Cortex of kidney (tissue), 1 donor: ENCODE measurements around the gene IFT27.

Source experiments
- DNase-seq: peaks from one replicate; lab custom pipeline; 2025; lab: John Stamatoyannopoulos, UW

Gene IFT27, protein sequence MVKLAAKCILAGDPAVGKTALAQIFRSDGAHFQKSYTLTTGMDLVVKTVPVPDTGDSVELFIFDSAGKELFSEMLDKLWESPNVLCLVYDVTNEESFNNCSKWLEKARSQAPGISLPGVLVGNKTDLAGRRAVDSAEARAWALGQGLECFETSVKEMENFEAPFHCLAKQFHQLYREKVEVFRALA

DNA sequence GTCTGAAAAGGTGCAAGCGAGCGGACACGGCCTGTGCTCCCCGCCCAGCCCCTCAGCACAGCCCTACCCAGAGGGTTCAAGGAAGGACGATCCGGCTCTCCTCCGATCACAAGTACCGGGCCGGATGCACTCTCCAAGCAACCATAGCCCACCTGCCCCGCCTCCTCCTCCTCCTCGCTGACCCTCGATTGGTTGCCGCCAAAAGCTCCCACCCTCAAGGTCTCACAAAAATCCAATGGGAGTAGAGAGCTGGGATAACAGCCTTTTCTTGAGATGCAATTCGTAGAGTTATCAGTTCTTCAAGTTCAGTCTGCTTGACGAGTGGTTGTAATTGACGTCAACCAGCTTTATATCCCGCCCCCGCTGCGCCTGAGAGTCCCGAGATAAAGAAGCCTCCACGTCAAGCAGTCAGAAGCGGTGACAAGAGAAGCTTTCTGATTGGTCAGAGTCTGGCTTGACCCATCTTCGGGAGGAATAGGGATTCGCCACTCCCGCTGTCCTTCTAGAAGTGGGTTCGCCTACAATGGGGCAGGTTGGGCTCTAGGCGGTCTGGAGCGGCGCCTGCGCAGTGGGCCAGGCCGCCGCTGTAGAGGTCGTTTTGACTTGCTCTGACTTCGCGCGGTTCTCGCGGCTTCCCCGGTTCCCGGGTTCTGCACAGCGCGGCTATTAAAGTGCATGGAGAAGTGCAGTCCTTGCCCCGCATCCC lies at the start of gene IFT27:
Gene IFT27 (minus strand): TSS at position 156 of the 706 bp plus-strand sequence. CDS start 412 bp downstream, outside the sequence.
- DNase-seq, result peak; percentile 66

DNA sequence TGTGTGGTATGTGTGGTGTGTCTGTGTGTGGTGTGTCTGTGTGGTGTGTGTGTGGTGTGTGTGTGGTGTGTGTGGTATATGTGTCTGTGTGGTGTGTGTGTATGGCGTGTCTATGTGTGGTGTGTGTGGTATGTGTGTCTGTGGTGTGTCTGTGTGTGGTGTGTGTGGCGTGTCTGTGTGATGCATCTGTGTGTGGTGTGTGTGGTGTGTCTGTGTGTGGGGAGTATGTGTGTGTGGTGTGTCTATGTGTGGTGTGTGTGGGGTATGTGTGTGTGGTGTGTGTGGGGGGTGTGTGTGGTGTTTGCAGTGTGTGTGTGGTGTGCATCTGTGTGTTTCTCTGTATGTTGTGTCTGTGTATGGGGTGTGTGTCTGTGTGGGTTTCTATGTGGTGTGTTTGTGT lies 48.7 kb upstream of the IFT27 start:
- no peak for DNase-seq

DNA sequence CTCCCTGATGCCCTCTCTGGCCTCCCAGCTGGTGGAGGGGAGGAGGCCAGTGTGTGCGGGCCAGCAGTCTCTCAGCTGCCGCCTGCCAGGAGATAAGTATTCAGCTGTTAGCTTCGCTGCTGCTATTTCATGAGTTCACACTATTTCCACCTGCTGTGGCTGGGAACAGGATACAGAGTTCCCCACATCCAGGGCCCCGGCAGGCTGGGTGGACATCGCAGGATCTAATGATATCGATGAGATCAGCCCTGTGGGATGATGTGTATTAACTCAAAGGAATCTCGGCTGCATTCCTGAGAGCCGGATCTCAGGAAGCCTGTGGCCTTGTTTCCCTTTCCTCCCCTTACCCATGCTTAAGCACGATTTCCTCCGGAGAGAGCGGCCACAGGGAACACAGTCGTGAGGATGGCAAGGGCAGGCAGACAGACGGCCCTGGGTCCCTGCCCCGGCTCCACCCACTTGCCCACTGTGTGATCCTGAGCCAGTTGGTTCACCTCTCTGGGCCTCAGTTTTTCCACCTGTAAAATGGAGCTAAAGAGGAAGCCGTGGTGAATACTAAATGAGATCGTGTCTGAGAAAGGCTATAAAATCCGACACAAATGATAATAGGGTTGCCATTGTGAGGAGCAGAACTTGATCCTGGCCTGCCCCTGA lies 47.4 kb upstream of the IFT27 start:
- no peak for DNase-seq

DNA sequence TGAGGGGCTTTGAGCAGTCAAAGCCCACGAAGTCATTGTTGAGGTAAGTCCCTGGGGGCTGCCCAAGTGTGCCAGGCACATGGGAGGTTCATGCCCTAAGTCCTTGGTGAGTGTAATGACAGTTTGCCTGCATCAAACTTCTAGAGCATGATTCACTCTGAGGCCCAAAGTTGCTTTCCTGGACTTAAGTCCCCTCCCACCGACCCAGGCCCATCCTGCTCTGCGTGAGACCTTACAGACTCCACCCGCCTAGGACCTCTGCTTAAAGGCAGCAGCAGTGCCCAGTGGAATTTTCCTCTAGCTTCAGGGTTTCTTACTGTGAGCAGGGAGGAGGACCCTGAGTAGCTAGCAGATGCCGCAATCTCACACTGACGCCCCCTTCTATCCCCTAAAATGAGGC lies 46.7 kb upstream of the IFT27 start:
- DNase-seq, result no peak

DNA sequence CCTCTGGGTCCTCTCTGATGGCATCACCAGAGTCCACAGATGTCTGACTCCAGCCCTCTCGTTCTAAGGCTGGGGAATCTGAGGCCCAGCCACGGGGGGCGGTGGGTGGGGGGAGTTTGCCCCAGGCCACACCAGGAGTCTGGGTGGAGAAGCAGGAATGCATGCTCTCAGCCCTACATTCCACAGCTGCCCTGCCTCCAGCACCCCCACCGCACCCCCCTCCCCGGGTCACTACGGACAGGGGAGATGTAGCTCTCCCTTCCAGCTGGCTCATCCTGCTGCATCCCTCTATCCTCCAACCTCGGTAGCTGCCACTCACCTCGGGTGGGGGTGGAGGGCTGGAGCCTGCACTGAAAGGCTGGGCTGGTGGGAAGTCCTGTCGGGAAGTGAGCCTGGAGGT lies 43.2 kb upstream of the IFT27 start:
- no peak for DNase-seq

DNA sequence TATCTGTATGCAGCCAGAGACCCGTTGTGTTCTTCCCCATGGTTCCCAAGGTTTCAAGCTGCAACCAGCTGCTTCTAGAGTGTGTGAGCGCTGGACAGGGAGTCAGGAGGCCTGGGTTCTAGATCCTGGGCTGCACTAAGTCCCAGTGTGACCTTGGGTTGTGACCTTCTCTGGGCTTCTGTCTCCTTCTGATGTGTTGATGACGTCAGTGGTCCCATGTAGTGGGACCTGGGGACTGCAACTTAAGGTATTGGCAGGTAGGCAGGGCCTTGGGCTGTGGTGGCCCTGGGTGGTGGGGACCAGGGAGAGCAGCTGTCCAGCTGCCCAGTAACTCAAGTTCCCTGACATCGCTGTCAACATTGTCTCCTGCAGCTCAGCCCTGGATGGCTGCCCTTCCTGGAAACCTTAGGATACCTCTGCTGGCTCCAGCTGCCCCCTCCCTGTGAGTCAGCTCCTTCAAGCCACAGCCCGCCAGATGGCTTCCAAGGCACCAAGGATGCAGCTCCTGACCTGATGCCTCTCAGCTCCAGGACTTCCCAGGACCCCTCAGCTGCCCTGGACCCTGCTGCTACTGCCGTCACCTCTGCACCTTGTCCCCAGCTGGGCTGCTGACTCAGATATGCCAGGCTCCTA lies 42.2 kb upstream of the IFT27 start:
- DNase-seq, result no peak

DNA sequence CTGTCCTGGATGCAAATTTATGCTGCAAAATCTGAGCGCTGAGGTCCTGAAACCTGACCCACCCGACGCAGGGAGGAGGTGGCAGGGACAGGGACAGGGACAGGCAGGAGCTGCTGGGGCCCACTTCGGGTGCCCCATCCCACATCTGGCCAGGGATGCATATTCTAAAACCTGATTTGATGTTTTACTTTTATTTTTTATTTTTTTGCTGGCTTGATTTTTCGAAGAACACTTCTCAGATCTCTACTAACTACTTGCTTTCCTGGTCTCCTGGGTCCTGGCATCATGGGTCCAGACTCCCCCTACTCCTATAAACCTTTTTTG lies 41.6 kb upstream of the IFT27 start:
- DNase-seq, result no peak

DNA sequence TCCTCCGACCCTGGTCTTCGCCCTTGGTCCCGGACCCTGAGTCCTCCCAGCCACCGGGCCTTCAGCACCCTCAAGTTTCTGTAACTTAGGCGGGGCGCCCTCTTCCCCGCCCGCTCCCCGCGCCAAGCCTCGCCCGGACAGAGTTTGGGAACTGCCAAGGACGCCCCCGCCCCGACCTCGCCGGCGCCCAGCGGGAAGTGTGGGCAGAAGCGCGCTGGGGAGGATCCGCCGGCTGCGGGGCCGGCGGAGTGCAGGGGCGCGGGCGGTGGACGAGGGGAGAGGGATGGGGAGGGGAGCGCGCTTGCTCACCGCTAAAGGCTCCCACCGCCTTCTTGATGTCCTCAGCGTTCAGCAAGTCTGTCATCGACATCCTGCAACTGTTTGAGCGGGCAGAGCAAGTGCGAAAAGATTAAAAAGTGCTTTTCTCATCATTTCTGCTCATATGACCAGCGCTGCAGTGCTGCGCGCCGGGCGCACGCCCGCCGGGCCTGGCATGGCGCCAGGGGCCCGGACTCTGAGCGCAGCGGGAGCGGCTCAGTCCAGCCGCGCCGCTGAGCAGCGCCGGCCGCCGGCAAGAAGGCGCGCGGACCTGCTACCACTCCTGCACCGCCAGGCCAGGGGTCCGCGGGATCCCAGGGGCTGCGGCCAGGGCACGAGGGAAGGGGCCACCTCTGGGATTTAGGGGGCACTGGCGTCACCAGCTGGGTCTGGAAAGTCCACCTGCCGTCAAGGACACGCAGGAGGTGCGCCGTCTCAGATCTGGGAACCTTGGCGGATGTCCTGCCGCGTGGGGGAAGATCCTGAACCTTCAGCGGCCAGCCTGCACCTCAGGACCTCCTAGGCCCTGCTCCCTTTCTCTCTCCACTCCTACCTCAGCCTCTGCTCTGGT lies 41.0 kb upstream of the IFT27 start, which contains the start of gene PVALB:
Gene PVALB (minus strand): TSS at position 400 of the 889 bp plus-strand sequence. CDS start 30 bp downstream, at position 370.
- DNase-seq, result no peak

DNA sequence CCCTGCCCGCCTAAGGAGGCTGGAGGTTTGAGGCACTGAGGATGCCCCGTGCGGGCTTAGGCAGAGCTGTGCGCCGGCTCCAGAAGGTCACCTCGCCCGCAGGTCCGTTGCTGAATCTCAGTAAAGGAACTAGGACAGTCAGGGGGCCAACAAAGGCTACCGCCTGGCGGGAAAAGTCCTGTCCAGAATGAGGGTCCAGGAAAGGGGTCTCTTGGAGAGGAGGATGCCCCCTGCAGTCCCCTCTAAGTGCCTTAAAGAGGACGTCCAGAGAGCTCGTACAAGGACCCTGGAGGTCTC lies 40.4 kb upstream of the IFT27 start:
- DNase-seq, result no peak

DNA sequence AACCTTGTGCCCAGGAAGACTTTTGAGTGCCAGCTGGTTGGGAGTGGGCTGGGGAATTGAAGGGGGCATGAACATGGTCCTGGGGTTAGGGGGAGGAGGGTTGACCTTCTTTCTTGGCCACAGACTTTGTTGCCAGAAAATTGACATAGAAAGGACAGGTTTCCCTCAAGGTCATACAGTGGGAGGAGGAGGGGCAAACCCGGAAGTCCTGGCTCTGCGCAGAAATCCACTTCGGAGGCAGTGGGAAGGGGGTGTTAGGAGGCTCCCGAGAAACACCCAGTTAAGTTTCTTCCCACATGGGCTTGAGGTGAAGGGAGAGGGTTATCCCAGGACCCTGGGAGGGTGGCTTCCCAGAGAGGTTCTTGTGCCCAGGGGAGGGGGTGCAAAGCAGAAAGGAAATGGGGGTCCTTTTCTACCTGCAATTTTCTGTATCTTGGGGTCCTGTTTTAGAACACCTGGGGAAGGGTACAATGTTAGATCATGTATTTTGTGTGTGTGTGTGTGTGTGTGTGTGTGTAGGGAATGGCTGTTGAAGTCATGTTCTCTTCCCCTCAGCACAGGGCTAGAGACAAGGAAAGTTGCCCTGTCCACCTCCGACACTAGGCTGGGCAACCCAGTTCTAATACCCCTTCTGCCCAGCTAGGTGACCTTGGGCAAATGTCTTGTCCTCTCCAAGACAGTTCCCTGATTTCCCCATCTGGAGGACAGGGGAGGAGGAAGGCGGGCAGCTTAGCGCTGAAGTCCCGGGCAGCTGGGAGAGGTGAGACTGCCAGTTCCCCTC lies 39.8 kb upstream of the IFT27 start:
- no peak for DNase-seq

DNA sequence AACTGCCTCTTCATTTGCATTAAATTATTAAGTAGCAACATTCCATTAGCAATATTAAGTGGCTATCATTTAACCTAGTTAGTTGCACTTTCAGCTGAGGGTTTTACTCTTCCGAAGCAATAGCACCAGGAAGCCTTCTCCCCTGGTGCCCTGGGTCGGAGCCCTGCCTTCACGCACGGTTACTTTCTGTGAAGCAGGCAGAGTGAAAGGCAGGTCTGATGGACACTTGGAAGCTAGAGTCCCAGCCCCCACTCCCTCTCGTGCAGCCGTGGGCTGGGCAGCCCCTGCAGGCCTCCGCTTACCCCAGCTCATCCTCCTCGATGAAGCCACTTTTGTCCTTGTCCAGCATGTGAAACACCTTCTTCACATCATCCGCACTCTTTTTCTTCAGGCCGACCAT lies 38.9 kb upstream of the IFT27 start:
- no peak for DNase-seq

DNA sequence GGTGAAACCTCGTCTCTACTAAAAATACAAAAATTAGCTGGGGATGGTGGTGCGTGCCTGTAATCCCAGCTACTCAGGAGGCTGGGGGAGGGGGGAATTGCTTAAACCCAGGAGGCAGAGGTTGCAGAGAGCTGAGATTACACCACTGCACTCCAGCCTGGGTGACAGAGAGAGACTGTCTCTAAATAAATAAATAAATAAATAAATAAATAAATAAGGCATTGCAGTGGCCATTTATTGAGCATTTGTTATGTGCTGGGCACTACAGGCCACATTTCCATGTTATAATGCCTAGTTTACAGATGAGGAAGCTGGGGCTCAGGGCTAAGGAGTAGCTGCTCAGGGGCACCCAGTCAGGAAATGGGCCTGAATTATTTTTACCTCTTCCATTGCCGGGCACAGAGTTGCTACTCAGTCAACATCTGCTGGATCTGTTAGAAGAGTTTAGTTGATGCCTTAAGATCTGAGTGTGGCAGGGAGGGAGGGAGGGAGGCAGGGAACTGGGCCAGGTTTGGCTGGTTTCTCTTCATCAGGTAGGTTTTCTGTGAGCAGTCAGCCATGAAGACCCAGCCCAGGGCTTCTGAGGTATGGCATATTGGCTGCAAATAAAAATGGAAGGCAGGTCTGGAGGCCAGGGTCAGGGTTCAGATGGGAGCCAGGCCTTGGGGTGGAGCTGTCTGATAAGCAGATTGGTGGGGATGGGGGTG lies 35.3 kb upstream of the IFT27 start:
- no peak for DNase-seq

DNA sequence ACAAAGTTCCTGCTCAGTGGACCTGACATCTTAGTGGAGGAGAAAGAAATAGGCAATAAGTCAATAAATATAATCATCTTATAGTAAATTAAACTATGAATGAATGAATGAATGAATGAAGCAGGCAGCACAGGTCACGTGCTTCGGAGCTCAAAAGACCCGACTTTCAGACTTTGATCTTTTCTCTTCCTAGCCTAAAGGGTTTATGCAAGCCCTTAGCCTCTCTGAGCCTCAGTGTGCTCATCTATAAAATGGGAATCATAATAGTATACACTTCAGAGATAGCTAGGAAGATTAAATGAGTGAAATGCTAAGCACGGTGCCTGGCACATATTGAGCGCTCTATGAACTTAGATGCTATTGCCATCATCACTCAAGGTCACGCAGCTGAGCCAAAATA lies 33.4 kb upstream of the IFT27 start:
- DNase-seq, result no peak

DNA sequence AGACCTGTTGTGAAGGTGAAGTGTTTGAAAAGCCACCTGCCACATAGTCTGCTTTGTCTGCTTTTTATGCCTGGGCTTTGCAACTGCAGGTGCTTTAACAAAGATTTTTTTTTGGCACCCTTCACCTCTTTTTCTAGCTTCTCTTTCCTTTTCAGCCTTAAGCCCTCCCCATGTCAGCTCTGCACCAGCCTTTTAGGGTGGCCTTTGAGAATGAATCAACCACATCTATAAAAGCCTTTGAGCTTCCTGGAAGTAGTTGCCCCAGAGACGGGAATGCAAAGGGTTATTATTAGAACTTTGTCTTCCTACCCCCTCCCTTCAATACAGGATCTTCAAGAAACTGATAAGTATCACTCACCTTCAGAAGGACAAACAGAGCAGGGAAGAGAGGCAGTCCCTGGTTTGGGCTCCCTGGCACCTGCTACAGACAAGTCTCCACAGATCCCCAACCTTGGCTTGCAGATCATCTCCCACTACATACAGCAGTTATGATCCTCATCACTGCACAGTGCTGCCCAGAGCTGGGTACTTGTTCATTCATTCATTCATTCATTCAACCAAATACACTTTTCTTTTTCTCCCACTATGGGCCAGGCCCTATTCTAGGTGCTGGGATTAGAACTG lies 32.9 kb upstream of the IFT27 start:
- DNase-seq, result no peak

DNA sequence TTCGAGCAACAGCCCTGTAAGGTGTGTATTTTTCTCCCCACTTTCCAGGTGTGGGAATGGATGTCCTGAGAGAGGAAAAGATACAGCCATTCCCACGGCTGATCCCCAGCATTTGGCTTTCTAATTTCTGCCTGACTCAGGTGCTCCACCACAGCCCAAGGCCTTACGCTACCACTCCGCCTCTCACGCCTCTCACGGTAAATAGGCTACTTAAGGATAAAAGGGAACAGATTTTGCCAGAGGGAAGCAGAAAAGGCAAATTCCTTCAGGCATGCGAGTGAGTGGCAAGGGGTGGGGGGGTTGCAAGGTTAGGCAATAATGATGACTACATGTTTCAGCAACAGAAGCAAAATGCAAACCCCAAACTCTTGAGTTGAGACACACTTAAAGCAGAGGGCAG lies 31.7 kb upstream of the IFT27 start:
- no peak for DNase-seq

DNA sequence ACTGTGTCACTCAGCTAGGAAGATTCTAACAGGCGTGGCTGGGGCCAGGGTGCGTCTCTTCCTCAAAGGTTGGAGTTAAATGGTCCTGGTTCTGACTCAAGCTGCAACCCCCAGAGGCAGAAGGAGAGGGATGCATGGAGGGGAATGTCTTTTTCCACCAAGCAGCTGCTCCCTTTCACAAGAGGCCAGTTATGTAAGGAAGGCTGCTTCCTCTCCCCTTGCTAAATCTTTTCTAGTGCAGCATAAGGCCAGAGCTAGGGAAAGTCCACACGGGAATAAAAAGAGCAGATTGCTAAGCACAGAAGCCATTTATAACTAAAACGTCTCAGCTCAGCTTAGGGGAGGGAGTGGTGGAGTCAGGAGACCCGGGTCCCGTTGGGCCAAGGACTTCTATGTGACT lies 30.9 kb upstream of the IFT27 start:
- DNase-seq, result no peak

DNA sequence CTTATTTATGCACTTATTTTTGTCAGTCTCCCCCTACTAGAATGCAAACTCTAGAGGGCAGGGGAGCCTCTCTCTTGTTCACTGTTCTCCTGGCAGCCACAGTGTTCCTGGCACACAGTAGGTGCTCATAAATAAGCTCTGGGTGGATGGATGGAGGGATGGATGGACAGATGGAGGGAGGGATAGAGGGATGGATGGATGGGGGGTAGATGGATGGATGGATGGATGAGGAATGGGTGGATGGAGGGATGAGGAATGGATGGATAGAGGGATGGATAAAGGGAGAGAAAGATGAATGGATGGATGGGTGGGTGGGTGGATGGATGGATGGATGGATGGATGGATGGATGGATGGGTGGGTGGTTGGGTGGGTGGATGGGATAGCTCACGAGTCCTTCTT lies 27.4 kb upstream of the IFT27 start:
- no peak for DNase-seq

DNA sequence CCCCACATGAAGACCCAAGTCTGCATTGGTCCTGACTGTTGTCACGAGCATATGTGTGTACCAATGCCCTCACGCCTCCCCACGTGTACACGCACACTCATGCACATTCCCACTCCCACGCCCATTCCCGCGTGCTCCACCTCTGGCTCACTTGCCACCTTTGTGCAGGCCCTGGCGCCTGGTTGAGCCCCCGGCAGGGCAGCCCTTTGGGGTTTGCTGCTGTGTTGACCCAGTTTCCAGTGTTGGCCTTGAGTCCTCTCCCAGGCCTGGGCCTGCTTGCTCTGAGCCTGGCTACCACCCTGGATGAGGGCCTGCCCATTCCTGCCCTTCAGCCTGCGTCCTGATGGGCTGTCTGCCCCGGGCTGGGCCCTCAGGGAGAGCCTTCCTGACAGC lies 22.8 kb upstream of the IFT27 start:
- DNase-seq, result no peak

DNA sequence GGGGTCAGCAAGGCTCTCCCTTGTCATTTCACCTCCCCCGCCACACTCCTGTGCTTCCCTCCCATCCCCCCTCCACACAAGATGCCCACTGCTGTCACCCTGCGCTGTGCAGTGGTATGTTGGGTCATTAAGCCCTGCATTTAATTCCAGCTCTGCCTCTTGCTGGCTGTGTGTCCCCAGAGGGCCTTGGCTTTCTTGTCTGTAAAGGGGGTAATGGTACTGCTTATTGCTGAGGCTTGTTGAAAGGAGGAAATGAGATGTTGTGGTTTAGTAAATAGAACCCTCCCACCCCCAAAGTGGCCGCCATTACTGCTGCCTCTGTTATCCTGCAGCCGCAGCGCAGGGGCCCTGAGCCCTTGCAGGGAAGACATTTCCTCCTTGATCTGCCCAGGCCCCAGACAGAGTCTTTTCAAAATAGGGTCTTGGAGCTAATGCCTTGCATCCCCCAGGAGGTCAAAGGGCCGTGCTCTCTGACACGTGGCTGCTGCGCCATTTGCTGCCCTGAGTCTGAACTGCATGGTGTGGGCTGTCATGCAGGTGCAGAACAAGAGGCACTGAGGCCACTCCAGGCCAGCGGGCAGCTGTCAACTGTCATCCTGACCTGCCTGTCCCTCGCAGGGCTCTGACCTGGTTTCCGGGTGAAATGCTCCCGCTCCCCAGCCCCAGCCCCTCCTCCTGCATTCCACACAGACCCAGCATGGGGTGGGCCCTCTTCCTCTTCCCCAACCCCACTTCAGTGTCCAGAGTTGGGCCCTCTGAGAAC lies 22.2 kb upstream of the IFT27 start:
- no peak for DNase-seq

DNA sequence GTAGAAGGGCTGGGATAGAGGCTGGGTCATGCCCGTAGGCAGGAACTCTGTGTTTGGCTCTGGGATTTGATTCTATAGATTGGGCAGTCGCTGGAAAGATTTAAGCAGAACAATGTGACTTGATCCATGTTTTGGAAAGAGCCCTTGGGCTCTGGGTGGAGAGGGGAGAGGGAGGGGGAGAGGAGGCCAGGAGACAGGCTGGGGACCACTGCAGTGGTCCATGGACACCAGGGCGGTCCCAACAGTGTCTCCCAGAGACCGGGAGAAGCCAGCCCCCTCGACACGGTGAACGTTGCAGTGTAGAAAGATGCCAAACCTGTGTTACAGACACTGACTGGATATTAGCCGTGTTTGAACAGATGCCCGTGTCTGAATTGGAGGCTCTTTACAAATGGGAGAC lies 21.5 kb upstream of the IFT27 start:
- DNase-seq, result no peak
